Gastrocnemius medialis (tissue), 4 donors: Measurements from ENCODE around the gene FIZ1. TPM values are rescaled to one million over a fixed set of nuclear protein-coding genes. Genes with fewer than 3 reads are reported as not detected.

Experiments
- ATAC-seq, 2 donors: fragments of 150-250 bp; one replicate each; pipeline ENCODE4 v1.9.1; 2016
- DNase-seq, 2 donors: peaks; one replicate each; pipeline ENCODE4 v3.0.0-alpha.2; 2019
- H3K27ac ChIP-seq, 4 donors: fragments of 200-600 bp; sonication (generic); 1 replicate in 1 of 4; 2 replicates in 3 of 4; pipeline ENCODE4 v1.5.1; 2016 to 2018; ENCODE audit warnings: mild to moderate bottlenecking in 2 of 4, moderate library complexity in 1 of 4
- H3K27me3 ChIP-seq, 3 donors: fragments of 200-600 bp; sonication (generic) in 2 of 3; 1 replicate in 1 of 3; 2 replicates in 2 of 3; pipeline versions ENCODE4 v1.5.1 to v1.6.0; 2016 to 2019; ENCODE audit warnings: mild to moderate bottlenecking in 1 of 3, moderate library complexity in 1 of 3
- H3K36me3 ChIP-seq, 2 donors: fragments of 200-600 bp; sonication (generic) in 1 of 2; one replicate each; pipeline ENCODE4 v1.5.1; 2017 to 2018
- H3K4me1 ChIP-seq, 2 donors: fragments of 200-600 bp; sonication (generic) in 1 of 2; one replicate each; pipeline ENCODE4 v1.5.1; 2016 to 2017; ENCODE audit warnings: mild to moderate bottlenecking in 2 of 2
- H3K4me3 ChIP-seq, 4 donors: fragments of 200-600 bp; sonication (generic) in 3 of 4; 1 replicate in 1 of 4; 2 replicates in 3 of 4; pipeline ENCODE4 v1.5.1; 2016 to 2019; ENCODE audit warnings: mild to moderate bottlenecking in 2 of 4
- H3K9me3 ChIP-seq, 3 donors: fragments of 200-600 bp; sonication (generic) in 2 of 3; 1 replicate in 1 of 3; 2 replicates in 2 of 3; pipeline ENCODE4 v1.5.1; 2016 to 2019
- CTCF ChIP-seq, 5 experiments: fragments of 450-650 bp in 3 of 5; fragments of 200-600 bp in 2 of 5; sonication (generic) in 2 of 5; IDR thresholded peaks in 4 of 5; conservative IDR thresholded peaks in 1 of 5; 1 replicate in 4 of 5; 2 replicates in 1 of 5; pipeline ENCODE4 v1.5.1; 2016 to 2019; ENCODE audit warnings: antibody characterized with exemption in 5 of 5, mild to moderate bottlenecking in 3 of 5, moderate library complexity in 3 of 5
- POLR2A ChIP-seq, 2 donors: fragments of 450-650 bp; IDR thresholded peaks; one replicate each; pipeline ENCODE4 v1.6.1; 2017; ENCODE audit warnings: antibody characterized with exemption in 2 of 2, mild to moderate bottlenecking in 2 of 2, moderate library complexity in 2 of 2
- in situ Hi-C, 4 donors: fragments of 200-750 bp; cut with MboI; loops; one replicate each; pipeline versions ENCODE4 v1.15.0 to v1.8.0; 2017; ENCODE audit warnings: low sequenced_read_pairs in 4 of 4
- intact Hi-C: fragments of 100-400 bp; cut with DNase I; formaldehyde crosslinking; loops from one replicate; pipeline ENCODE4 v1.15.1; 2023; ENCODE audit warnings: low total_unique reads
- total RNA-seq, 4 donors: library from RNA; depleted of rRNA; stranded (reverse); fragments of >200 nt; gene quantifications; one replicate each; pipeline versions ENCODE4 v1.1.0 to v1.2.3, GENCODE V29; 2016

The FIZ1 gene
- total RNA-seq, 4 donors from 2014 or later, result 6.8 to 11.2 (median 7.4) TPM

GRCh38 chr19:55632463-55632834, 33.1 kb upstream of the FIZ1 start:
- intact Hi-C loops, result loop anchor here (1.0 to 5.0 kb wide), 3 partner anchors 21 to 165 kb away; no protein-coding TSS in a partner anchor
- H3K4me3 ChIP-seq, result no peak overlapping the region

GRCh38 chr19:55626350-55626749, 27.0 kb upstream of the FIZ1 start:
- TF ChIP-seq POLR2A (IDR thresholded peaks at IDR 0.05) (no peak), CTCF (IDR thresholded peaks at IDR 0.05 in 4 of 5, conservative IDR thresholded peaks at IDR 0.05 in 1 of 5) (no peak)
- intact Hi-C loops (no loop called here), in situ Hi-C loops (loop anchor here in 3 of 4 donors (5.0 to 25.0 kb wide), 2 partner anchors 109 to 489 kb away; partner anchors contain the start of gene TNNT1 (in 1 of the 3))
- no peaks in the 10 kb centered on the region for H3K9me3 ChIP-seq
- no peak overlapping the region for H3K4me3 ChIP-seq
- ATAC-seq (no peak), DNase-seq (no peak)
- no peak overlapping the region for H3K27ac ChIP-seq
- H3K36me3 ChIP-seq, result peaks cover 0 to 5% of the 10 kb centered on the region in 2 donors
- no peaks in the 10 kb centered on the region for H3K27me3 ChIP-seq
- peaks cover 17 to 19% of the 10 kb centered on the region in 2 donors for H3K4me1 ChIP-seq

More at GRCh38 chr19:55632463-55632834, 33.1 kb upstream of the FIZ1 start:
- H3K27ac ChIP-seq, result peak overlapping the region; percentile 90 to 100 (median 98)
- TF ChIP-seq CTCF (IDR thresholded peaks at IDR 0.05 in 4 of 5, conservative IDR thresholded peaks at IDR 0.05 in 1 of 5) (peak; percentile 86 to 95 (median 91)), POLR2A (IDR thresholded peaks at IDR 0.05) (no peak)
- H3K9me3 ChIP-seq, result no peaks in the 10 kb centered on the region
- no peaks in the 10 kb centered on the region for H3K27me3 ChIP-seq
- H3K4me1 ChIP-seq, result peaks cover 24 to 27% of the 10 kb centered on the region in 2 donors
- ATAC-seq, result peak; percentile 59 to 70
- DNase-seq, result peak; percentile 82 to 91
- H3K36me3 ChIP-seq, result no peaks in the 10 kb centered on the region
- in situ Hi-C loops, result loop anchor here in 3 of 4 donors (10.0 to 25.0 kb wide), 3 partner anchors 48 to 495 kb away; partner anchors contain the start of genes TNNT1 (in 1 of the 3) and ZNF579 (in 1 of the 3)

GRCh38 chr19:55625004-55625326, 25.6 kb upstream of the FIZ1 start:
- Histone ChIP-seq H3K27ac (peak overlapping the region; percentile 97 to 99 (median 98)), H3K9me3 (no peaks in the 10 kb centered on the region), H3K4me3 (peak overlapping the region; percentile 71 to 77 (median 74)), H3K36me3 (peaks cover 0 to 7% of the 10 kb centered on the region in 2 donors), H3K4me1 (peaks cover 26 to 31% of the 10 kb centered on the region in 2 donors), H3K27me3 (no peaks in the 10 kb centered on the region)
- ATAC-seq (no peak), DNase-seq (no peak)
- in situ Hi-C loops (loop anchor here in 3 of 4 donors (5.0 to 25.0 kb wide), 2 partner anchors 108 to 488 kb away; partner anchors contain the start of gene TNNT1 (in 1 of the 3)), intact Hi-C loops (loop anchor here (2.0 kb wide), 1 partner anchor 30 kb away; the partner anchor contains the start of gene U2AF2)
- TF ChIP-seq CTCF (IDR thresholded peaks at IDR 0.05 in 4 of 5, conservative IDR thresholded peaks at IDR 0.05 in 1 of 5), result no peak
- TF ChIP-seq POLR2A (IDR thresholded peaks at IDR 0.05), result no peak

DNA sequence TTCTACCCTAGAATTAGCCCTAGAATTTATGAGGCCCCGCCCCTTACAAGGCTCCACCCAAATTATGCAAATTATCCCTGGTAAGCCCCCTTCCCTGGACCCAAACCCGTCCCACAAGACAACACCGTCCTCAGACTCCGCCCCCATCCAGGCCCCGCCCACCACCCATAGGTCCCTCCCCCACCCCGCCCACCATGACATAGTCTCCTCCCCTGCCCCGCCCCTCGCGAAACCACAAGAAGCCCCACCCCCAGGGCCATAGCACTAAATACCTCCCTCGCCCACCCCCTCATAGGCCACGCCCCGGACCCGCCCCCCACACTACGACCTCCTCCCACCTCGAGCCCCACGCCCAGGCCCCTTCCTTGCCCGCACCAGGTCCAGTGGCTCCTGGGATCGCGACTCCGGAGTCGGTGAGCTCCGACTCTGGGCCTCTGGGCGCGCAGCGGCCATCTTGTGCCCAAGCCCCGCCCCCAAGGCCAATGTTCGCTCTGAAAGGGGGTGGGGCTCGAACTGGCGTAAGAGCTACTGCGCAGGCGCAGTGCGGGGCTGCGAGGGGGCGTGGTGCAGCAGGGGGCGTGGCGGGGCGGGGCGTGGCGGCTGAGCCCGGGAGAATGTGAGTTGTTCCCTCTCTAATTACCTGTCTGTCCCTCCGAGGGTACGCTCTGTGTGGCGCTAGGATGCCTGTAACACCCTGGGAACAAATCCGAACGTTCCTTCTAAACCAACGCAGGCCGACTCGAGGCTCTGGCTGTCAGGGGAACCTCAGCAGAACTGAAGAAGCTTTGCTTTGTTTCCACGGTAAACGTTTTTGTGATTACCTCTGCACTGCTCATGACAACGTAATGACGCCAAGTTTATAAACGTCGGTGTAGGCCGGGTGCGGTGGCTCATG, 25.0 kb upstream of the FIZ1 start, which contains the start of gene ZNF784:
TSS of gene ZNF784 (minus strand) at position 458 of the 895 bp plus-strand sequence. CDS start at position 453, 5 bp downstream.
- TF ChIP-seq POLR2A (IDR thresholded peaks at IDR 0.05) (peak; percentile 38 to 49), CTCF (IDR thresholded peaks at IDR 0.05 in 4 of 5, conservative IDR thresholded peaks at IDR 0.05 in 1 of 5) (no peak)
- Histone ChIP-seq H3K27me3 (no peaks in the 10 kb centered on the region), H3K4me3 (peak within 1 kb of the TSS; percentile 71 to 77 (median 74)), H3K27ac (peak within 1 kb of the TSS; percentile 97 to 99 (median 98)), H3K9me3 (no peaks in the 10 kb centered on the region), H3K4me1 (peaks cover 30 to 37% of the 10 kb centered on the region in 2 donors), H3K36me3 (peaks cover 0 to 7% of the 10 kb centered on the region in 2 donors)
- ATAC-seq (peak; percentile 76 to 83), DNase-seq (peak; percentile 89 to 91)
- intact Hi-C loops (loop anchor here (1.0 to 5.0 kb wide), 4 partner anchors 19 to 217 kb away; partner anchors contain the start of genes U2AF2, UBE2S, ZNF524 and ZNF865), in situ Hi-C loops (loop anchor here in 3 of 4 donors (5.0 to 25.0 kb wide), 2 partner anchors 107 to 487 kb away; partner anchors contain the start of gene TNNT1 (in 1 of the 3))
